ENCODE results near the gene TCHHL1. TPM values are rescaled to one million over a fixed set of nuclear protein-coding genes. Genes with fewer than 3 reads are reported as not detected.
A peak's percentile ranks its signal among the peaks of the same experiment; 100 is the strongest.

TCHHL1 gene
- total and polyA plus RNA-seq, 2 of the 13 experiments (the other 11 are each of a cell fraction or from before 2014, with no cell fraction given), result not detected

DNA sequence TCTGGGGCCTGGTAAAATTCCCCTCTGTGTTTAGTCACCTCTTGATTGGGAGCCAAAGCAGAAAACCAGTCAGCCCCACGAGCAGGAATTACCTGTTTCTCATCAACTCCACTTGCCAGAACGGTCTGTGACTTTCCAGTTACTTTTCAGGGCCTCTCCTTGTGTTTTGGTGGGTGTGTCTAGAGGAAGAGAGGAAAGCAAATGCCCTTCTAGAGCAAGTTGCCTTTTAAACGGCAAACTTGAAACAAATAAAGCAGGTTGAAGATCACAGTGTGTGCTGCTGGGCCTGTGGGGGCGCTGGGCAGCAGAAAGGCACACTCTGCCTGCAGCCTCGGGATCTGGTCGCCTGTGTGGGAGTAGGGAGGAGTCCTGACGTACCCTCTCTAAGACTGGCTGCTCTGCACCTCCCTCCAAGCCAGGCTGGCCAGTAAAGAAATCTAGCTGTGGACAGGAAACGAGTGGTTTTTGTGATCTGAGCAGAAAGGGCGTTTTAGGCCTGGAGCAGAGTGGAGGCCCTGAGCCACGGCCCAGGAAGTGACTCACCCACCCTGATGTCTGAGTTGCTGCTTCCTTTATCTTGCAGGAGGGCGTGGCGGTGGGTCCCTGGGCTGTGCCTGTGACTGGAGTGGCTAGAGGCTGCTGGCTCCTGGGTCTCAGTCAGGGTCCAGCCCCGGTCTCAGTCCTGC is 41.0 kb downstream of the TCHHL1 start (continued):
- TF ChIP-seq KLF15 (CRISPR knock-in tag; IDR thresholded peaks at IDR 0.05; ENCODE audit: borderline replicate concordance) (no peak), ZSCAN29 (CRISPR knock-in tag; conservative IDR thresholded peaks at IDR 0.05) (no peak), KLF16 (CRISPR knock-in tag; IDR thresholded peaks at IDR 0.05) (peak in 1 of 2 experiments; percentile 79; a peak in 2 of 4 replicates), MATR3 (CRISPR knock-in tag; IDR thresholded peaks at IDR 0.05) (no peak), ELF3 (CRISPR knock-in tag; IDR thresholded peaks at IDR 0.05) (peak; percentile 77), FOXO1 (CRISPR knock-in tag; IDR thresholded peaks at IDR 0.05) (no peak), MIXL1 (CRISPR knock-in tag; IDR thresholded peaks at IDR 0.05) (no peak), SMAD1 (CRISPR knock-in tag; IDR thresholded peaks at IDR 0.05; ENCODE audit: borderline replicate concordance, low read depth) (no peak; the same call in 1 of the 2 replicates), ZKSCAN8 (CRISPR knock-in tag; IDR thresholded peaks at IDR 0.05; ENCODE audit: borderline replicate concordance) (no peak), ZNF30 (CRISPR knock-in tag; IDR thresholded peaks at IDR 0.05) (no peak), ARNT2 (CRISPR knock-in tag; IDR thresholded peaks at IDR 0.05; ENCODE audit: low read depth) (no peak), ZMAT3 (CRISPR knock-in tag; conservative IDR thresholded peaks at IDR 0.05) (no peak), ZFP82 (CRISPR knock-in tag; IDR thresholded peaks at IDR 0.05; ENCODE audit: borderline replicate concordance) (no peak)
- TF ChIP-seq, protein P1, sequence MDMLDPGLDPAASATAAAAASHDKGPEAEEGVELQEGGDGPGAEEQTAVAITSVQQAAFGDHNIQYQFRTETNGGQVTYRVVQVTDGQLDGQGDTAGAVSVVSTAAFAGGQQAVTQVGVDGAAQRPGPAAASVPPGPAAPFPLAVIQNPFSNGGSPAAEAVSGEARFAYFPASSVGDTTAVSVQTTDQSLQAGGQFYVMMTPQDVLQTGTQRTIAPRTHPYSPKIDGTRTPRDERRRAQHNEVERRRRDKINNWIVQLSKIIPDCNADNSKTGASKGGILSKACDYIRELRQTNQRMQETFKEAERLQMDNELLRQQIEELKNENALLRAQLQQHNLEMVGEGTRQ (IDR thresholded peaks at IDR 0.05; ENCODE audit: low read depth, low read length), result no peak
- TF ChIP-seq, protein P1 (CRISPR knock-in tag; IDR thresholded peaks at IDR 0.05; ENCODE audit: borderline replicate concordance), result no peak
- TF ChIP-seq, protein P2, sequence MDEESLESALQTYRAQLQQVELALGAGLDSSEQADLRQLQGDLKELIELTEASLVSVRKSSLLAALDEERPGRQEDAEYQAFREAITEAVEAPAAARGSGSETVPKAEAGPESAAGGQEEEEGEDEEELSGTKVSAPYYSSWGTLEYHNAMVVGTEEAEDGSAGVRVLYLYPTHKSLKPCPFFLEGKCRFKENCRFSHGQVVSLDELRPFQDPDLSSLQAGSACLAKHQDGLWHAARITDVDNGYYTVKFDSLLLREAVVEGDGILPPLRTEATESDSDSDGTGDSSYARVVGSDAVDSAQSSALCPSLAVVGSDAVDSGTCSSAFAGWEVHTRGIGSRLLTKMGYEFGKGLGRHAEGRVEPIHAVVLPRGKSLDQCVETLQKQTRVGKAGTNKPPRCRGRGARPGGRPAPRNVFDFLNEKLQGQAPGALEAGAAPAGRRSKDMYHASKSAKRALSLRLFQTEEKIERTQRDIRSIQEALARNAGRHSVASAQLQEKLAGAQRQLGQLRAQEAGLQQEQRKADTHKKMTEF (CRISPR knock-in tag; IDR thresholded peaks at IDR 0.05), result peak; percentile 65; the same call in 1 of the 2 replicates
- TF ChIP-seq, protein P3, sequence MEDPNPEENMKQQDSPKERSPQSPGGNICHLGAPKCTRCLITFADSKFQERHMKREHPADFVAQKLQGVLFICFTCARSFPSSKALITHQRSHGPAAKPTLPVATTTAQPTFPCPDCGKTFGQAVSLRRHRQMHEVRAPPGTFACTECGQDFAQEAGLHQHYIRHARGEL (CRISPR knock-in tag; IDR thresholded peaks at IDR 0.05), result no peak
- TF ChIP-seq, protein P4, sequence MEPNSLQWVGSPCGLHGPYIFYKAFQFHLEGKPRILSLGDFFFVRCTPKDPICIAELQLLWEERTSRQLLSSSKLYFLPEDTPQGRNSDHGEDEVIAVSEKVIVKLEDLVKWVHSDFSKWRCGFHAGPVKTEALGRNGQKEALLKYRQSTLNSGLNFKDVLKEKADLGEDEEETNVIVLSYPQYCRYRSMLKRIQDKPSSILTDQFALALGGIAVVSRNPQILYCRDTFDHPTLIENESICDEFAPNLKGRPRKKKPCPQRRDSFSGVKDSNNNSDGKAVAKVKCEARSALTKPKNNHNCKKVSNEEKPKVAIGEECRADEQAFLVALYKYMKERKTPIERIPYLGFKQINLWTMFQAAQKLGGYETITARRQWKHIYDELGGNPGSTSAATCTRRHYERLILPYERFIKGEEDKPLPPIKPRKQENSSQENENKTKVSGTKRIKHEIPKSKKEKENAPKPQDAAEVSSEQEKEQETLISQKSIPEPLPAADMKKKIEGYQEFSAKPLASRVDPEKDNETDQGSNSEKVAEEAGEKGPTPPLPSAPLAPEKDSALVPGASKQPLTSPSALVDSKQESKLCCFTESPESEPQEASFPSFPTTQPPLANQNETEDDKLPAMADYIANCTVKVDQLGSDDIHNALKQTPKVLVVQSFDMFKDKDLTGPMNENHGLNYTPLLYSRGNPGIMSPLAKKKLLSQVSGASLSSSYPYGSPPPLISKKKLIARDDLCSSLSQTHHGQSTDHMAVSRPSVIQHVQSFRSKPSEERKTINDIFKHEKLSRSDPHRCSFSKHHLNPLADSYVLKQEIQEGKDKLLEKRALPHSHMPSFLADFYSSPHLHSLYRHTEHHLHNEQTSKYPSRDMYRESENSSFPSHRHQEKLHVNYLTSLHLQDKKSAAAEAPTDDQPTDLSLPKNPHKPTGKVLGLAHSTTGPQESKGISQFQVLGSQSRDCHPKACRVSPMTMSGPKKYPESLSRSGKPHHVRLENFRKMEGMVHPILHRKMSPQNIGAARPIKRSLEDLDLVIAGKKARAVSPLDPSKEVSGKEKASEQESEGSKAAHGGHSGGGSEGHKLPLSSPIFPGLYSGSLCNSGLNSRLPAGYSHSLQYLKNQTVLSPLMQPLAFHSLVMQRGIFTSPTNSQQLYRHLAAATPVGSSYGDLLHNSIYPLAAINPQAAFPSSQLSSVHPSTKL (CRISPR knock-in tag; IDR thresholded peaks at IDR 0.05), result peak; percentile 67
- TF ChIP-seq, protein P5, sequence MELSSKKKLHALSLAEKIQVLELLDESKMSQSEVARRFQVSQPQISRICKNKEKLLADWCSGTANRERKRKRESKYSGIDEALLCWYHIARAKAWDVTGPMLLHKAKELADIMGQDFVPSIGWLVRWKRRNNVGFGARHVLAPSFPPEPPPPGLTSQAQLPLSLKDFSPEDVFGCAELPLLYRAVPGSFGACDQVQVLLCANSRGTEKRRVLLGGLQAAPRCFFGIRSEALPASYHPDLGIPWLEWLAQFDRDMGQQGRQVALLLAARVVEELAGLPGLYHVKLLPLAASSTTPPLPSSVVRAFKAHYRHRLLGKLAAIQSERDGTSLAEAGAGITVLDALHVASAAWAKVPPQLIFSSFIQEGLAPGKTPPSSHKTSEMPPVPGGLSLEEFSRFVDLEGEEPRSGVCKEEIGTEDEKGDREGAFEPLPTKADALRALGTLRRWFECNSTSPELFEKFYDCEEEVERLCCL (CRISPR knock-in tag; IDR thresholded peaks at IDR 0.05; ENCODE audit: borderline replicate concordance), result no peak

All from HepG2 (cell line).